Subcutaneous abdominal adipose tissue (tissue), 5 donors: Measurements from ENCODE around the gene CD74.
"Not testable (repeated sequence)": the region's sequence is repeated elsewhere in the genome, so short reads cannot be mapped to it uniquely, and the experiment has no call there.

Experiments used
- H3K27ac ChIP-seq: one replicate; pipeline ENCODE4 v1.7.0; 2013; ENCODE audit warnings: low read depth, mild to moderate bottlenecking, inconsistent platforms, low read length, moderate library complexity
- H3K27me3 ChIP-seq, 5 donors: one replicate each; pipeline ENCODE4 v1.7.0; 2013; ENCODE audit warnings: low read length in 5 of 5, inconsistent platforms in 1 of 5; ENCODE audit not compliant: control insufficient read depth in 5 of 5, insufficient read depth in 4 of 5
- H3K36me3 ChIP-seq, 5 donors: one replicate each; pipeline ENCODE4 v1.7.0; 2013; ENCODE audit warnings: low read length in 5 of 5; ENCODE audit not compliant: control insufficient read depth in 5 of 5, insufficient read depth in 5 of 5
- H3K4me1 ChIP-seq, 5 donors: one replicate each; pipeline ENCODE4 v1.7.0; 2013; ENCODE audit warnings: low read length in 5 of 5, mild to moderate bottlenecking in 3 of 5, moderate library complexity in 1 of 5; ENCODE audit not compliant: control insufficient read depth in 5 of 5, insufficient read depth in 5 of 5
- H3K4me3 ChIP-seq, 5 donors: one replicate each; pipeline ENCODE4 v1.7.0; 2013; ENCODE audit warnings: low read length in 5 of 5, low read depth in 1 of 5
- H3K9ac ChIP-seq, 5 donors: one replicate each; pipeline ENCODE4 v1.7.0; 2013; ENCODE audit warnings: low read length in 5 of 5, mild to moderate bottlenecking in 4 of 5, moderate library complexity in 3 of 5
- H3K9me3 ChIP-seq, 5 donors: one replicate each; pipeline ENCODE4 v1.7.0; 2013; ENCODE audit warnings: low read length in 5 of 5; ENCODE audit not compliant: control insufficient read depth in 5 of 5
- donor health status: healthy.
- donor health status: healthy.
- donor health status: healthy.
- donor health status: healthy.
- donor health status: healthy.

CD74 gene

GRCh38 chr5:150412319-150413175 lies at the start of gene CD74:
CD74 (minus strand) TSS chr5:150412910; CDS start chr5:150412749, 161 bp downstream.
- H3K4me3 ChIP-seq = peak within 1 kb of the TSS; percentile 75 to 93 (median 81)
- peak within 1 kb of the TSS; percentile 16 to 88 (median 80) for H3K9ac ChIP-seq
- H3K4me1 ChIP-seq = peaks cover 0 to 55% (median 27%) of the 10 kb centered on the region in 5 donors
- H3K27me3 ChIP-seq = no peaks in the 10 kb centered on the region
- H3K36me3 ChIP-seq = peaks cover 0 to 9% (median 6%) of the 10 kb centered on the region in 5 donors
- H3K27ac ChIP-seq = peak within 1 kb of the TSS; percentile 80
- no peaks in the 10 kb centered on the region for H3K9me3 ChIP-seq

GRCh38 chr5:150461231-150461630 lies 48.5 kb upstream of the CD74 start:
- H3K9me3 ChIP-seq = no peaks in the 10 kb centered on the region
- no peak overlapping the region for H3K27ac ChIP-seq
- no peak overlapping the region for H3K4me3 ChIP-seq
- H3K9ac ChIP-seq = no peak overlapping the region
- H3K27me3 ChIP-seq = no peaks in the 10 kb centered on the region
- no peaks in the 10 kb centered on the region for H3K36me3 ChIP-seq
- H3K4me1 ChIP-seq = peaks cover 8 to 33% (median 17%) of the 10 kb centered on the region in 5 donors

GRCh38 chr5:150460781-150461180 lies 48.1 kb upstream of the CD74 start:
- Histone ChIP-seq H3K4me3 (no peak overlapping the region), H3K9ac (no peak overlapping the region), H3K9me3 (no peaks in the 10 kb centered on the region), H3K27ac (no peak overlapping the region), H3K27me3 (no peaks in the 10 kb centered on the region), H3K36me3 (no peaks in the 10 kb centered on the region), H3K4me1 (peaks cover 7 to 30% (median 17%) of the 10 kb centered on the region in 5 donors)

- Histone ChIP-seq H3K27ac (no peak overlapping the region), H3K36me3 (no peaks in the 10 kb centered on the region), H3K4me1 (peaks cover 0 to 13% (median 8%) of the 10 kb centered on the region in 5 donors), H3K4me3 (peak overlapping the region in 1 of 5 donors; percentile 26), H3K27me3 (no peaks in the 10 kb centered on the region), H3K9ac (no peak overlapping the region), H3K9me3 (no peaks in the 10 kb centered on the region)
Observed at GRCh38 chr5:150458802-150459557, 46.3 kb upstream of the CD74 start.

GRCh38 chr5:150457562-150458240 lies 45.0 kb upstream of the CD74 start:
- no peak overlapping the region for H3K27ac ChIP-seq

GRCh38 chr5:150457121-150457520 lies 44.4 kb upstream of the CD74 start:
- Histone ChIP-seq H3K9ac (no peak overlapping the region), H3K4me3 (no peak overlapping the region)

More at GRCh38 chr5:150457562-150458240, 45.0 kb upstream of the CD74 start:
- no peaks in the 10 kb centered on the region for H3K27me3 ChIP-seq
- no peaks in the 10 kb centered on the region for H3K9me3 ChIP-seq
- peaks cover 0 to 13% (median 8%) of the 10 kb centered on the region in 5 donors for H3K4me1 ChIP-seq
- H3K36me3 ChIP-seq = no peaks in the 10 kb centered on the region
- H3K9ac ChIP-seq = no peak overlapping the region
- no peak overlapping the region for H3K4me3 ChIP-seq

GRCh38 chr5:150454492-150455229 lies 42.0 kb upstream of the CD74 start:
- H3K27ac ChIP-seq = no peak overlapping the region
- H3K27me3 ChIP-seq = no peaks in the 10 kb centered on the region
- no peaks in the 10 kb centered on the region for H3K36me3 ChIP-seq
- no peaks in the 10 kb centered on the region for H3K9me3 ChIP-seq
- H3K4me3 ChIP-seq = no peak overlapping the region
- H3K4me1 ChIP-seq = peaks cover 0 to 12% (median 6%) of the 10 kb centered on the region in 5 donors
- no peak overlapping the region for H3K9ac ChIP-seq

More at GRCh38 chr5:150457121-150457520, 44.4 kb upstream of the CD74 start:
- no peaks in the 10 kb centered on the region for H3K9me3 ChIP-seq
- H3K27ac ChIP-seq = no peak overlapping the region
- H3K36me3 ChIP-seq = no peaks in the 10 kb centered on the region
- peaks cover 0 to 13% (median 8%) of the 10 kb centered on the region in 5 donors for H3K4me1 ChIP-seq
- no peaks in the 10 kb centered on the region for H3K27me3 ChIP-seq

GRCh38 chr5:150454027-150454426 lies 41.3 kb upstream of the CD74 start:
- H3K9ac ChIP-seq, H3K9me3 ChIP-seq, H3K36me3 ChIP-seq, H3K4me3 ChIP-seq, H3K27ac ChIP-seq, H3K27me3 ChIP-seq, H3K4me1 ChIP-seq: not testable (repeated sequence)

GRCh38 chr5:150452914-150453313 lies 40.2 kb upstream of the CD74 start:
- no peak overlapping the region for H3K9ac ChIP-seq
- no peak overlapping the region for H3K4me3 ChIP-seq
- peaks cover 5 to 15% (median 11%) of the 10 kb centered on the region in 5 donors for H3K4me1 ChIP-seq
- no peaks in the 10 kb centered on the region for H3K36me3 ChIP-seq
- no peak overlapping the region for H3K27ac ChIP-seq
- no peaks in the 10 kb centered on the region for H3K27me3 ChIP-seq
- H3K9me3 ChIP-seq = no peaks in the 10 kb centered on the region
